ENCODE data around the gene CALML5. TPM values are rescaled to one million over a fixed set of nuclear protein-coding genes. Genes with fewer than 3 reads are reported as not detected.

Gene CALML5
- total RNA-seq, 1 experiment from 2014 or later: not detected

- Histone ChIP-seq H3K9ac (ENCODE audit: low read length) (no peak overlapping the region), H3K36me3 (ENCODE audit: control insufficient read depth in 1 of 2, insufficient read depth in 2 of 2, low read length in 2 of 2) (no peaks in the 10 kb centered on the region), H3K9me2 (ENCODE audit: insufficient read depth) (no peaks in the 10 kb centered on the region), H3K9me3 (ENCODE audit: control insufficient read depth in 1 of 2, insufficient read depth in 1 of 2, low read depth in 1 of 2, low read length in 2 of 2) (no peaks in the 10 kb centered on the region), H3K4me1 (ENCODE audit: control insufficient read depth in 1 of 2, insufficient read depth in 2 of 2, low read length in 2 of 2) (no peaks in the 10 kb centered on the region), H3K27ac (ENCODE audit: low read depth, low read length) (no peak overlapping the region), H3K79me2 (ENCODE audit: insufficient read depth, low read length) (no peaks in the 10 kb centered on the region), H3K27me3 (ENCODE audit: insufficient read depth, low read length) (no peaks in the 10 kb centered on the region), H2AFZ (ENCODE audit: low read depth, low read length, poor library complexity, severe bottlenecking) (no peak overlapping the region), H3K4me2 (ENCODE audit: low read length) (no peak overlapping the region), H3K4me3 (replicated peaks in 1 of 2; ENCODE audit: low read depth in 1 of 2, low read length in 2 of 2) (no peak overlapping the region), H4K20me1 (ENCODE audit: insufficient read depth) (no peaks in the 10 kb centered on the region)
- no TSS peak for BruUV-seq (replicated peaks)
- no peak for DNase-seq (ENCODE audit: low read depth, low spot score)
- intact Hi-C loops (cut with micrococcal nuclease): no loop called here
- ChIA-PET CTCF (no interaction called here), POLR2A (no interaction called here), RAD21 (ENCODE audit: low non-redundant PET in 1 of 2, low total read pairs in 2 of 2, uncharacterized antibody in 2 of 2, unreplicated experiment in 2 of 2) (no interaction called here)
- TF ChIP-seq, protein P1, sequence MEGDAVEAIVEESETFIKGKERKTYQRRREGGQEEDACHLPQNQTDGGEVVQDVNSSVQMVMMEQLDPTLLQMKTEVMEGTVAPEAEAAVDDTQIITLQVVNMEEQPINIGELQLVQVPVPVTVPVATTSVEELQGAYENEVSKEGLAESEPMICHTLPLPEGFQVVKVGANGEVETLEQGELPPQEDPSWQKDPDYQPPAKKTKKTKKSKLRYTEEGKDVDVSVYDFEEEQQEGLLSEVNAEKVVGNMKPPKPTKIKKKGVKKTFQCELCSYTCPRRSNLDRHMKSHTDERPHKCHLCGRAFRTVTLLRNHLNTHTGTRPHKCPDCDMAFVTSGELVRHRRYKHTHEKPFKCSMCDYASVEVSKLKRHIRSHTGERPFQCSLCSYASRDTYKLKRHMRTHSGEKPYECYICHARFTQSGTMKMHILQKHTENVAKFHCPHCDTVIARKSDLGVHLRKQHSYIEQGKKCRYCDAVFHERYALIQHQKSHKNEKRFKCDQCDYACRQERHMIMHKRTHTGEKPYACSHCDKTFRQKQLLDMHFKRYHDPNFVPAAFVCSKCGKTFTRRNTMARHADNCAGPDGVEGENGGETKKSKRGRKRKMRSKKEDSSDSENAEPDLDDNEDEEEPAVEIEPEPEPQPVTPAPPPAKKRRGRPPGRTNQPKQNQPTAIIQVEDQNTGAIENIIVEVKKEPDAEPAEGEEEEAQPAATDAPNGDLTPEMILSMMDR (IDR thresholded peaks at IDR 0.05 in 2 of 3, conservative IDR thresholded peaks at IDR 0.05 in 1 of 3; ENCODE audit: borderline replicate concordance in 1 of 3, insufficient read depth in 1 of 3, low read depth in 2 of 3, low read length in 2 of 3): no peak
- no peak for TF ChIP-seq SRF (IDR thresholded peaks at IDR 0.05; ENCODE audit: low read depth)
- no peak for TF ChIP-seq YY1 (IDR thresholded peaks at IDR 0.05; ENCODE audit: extremely low read depth, insufficient replicate concordance, low read depth, low read length)
- TF ChIP-seq SP1 (IDR thresholded peaks at IDR 0.05; ENCODE audit: low read depth): no peak
- no peak for TF ChIP-seq ELF1 (IDR thresholded peaks at IDR 0.05; ENCODE audit: borderline replicate concordance, low read depth)
- TF ChIP-seq ATF3 (IDR thresholded peaks at IDR 0.05): no peak
- no peak for TF ChIP-seq REST (IDR thresholded peaks at IDR 0.05; ENCODE audit: low read depth)
- TF ChIP-seq TCF7L2 (IDR thresholded peaks at IDR 0.05; ENCODE audit: borderline replicate concordance, extremely low read depth, insufficient read depth, insufficient read length): no peak
- TF ChIP-seq POLR2A (IDR thresholded peaks at IDR 0.05; ENCODE audit: borderline replicate concordance, extremely low read depth, insufficient read depth, insufficient read length): no peak
- TF ChIP-seq RAD21 (IDR thresholded peaks at IDR 0.05; ENCODE audit: low read depth): no peak
- no peak for TF ChIP-seq EZH2phosphoT487 (IDR thresholded peaks at IDR 0.05; ENCODE audit: borderline replicate concordance)
- no peak for TF ChIP-seq ZFX (IDR thresholded peaks at IDR 0.05)
- no peak for TF ChIP-seq CBX3 (IDR thresholded peaks at IDR 0.05; ENCODE audit: low read depth)
- no peak for TF ChIP-seq EGR1 (IDR thresholded peaks at IDR 0.05; ENCODE audit: low read depth)
- ATAC-seq: no peak
Measured at GRCh38 chr10:5477948-5478693, 21.2 kb downstream of the CALML5 start.

Measured in HCT116 (cell line).